ENCODE results near the gene CASKIN1. TPM values are rescaled to one million over a fixed set of nuclear protein-coding genes. Genes with fewer than 3 reads are reported as not detected.

The CASKIN1 gene
- total RNA-seq, 1 experiment from 2014 or later: 2.6 TPM

- intact Hi-C loops (cut with micrococcal nuclease; ENCODE audit: unreplicated experiment): no loop called here
- CTCF ChIA-PET: interaction anchor here (0.9 kb wide), 1 partner anchor 71 kb away, joined by 3 read pairs; the partner anchor contains the start of gene TRAF7
- Mint-ChIP-seq H3K27ac (ENCODE audit: unreplicated experiment) (peak overlapping the region; percentile 19), H3K9me3 (ENCODE audit: low read depth, unreplicated experiment) (no peaks in the 10 kb centered on the region), H3K4me3 (ENCODE audit: low read depth, unreplicated experiment) (no peak overlapping the region), H3K36me3 (ENCODE audit: insufficient read depth, unreplicated experiment) (peaks cover 71% of the 10 kb centered on the region), H3K4me1 (ENCODE audit: low read depth, unreplicated experiment) (peaks cover 9% of the 10 kb centered on the region), H3K27me3 (ENCODE audit: unreplicated experiment) (no peaks in the 10 kb centered on the region)
- no peak for TF ChIP-seq CTCF (IDR thresholded peaks at IDR 0.05; ENCODE audit: unreplicated experiment)
- DNase-seq: no peak
- no TSS peak for BruUV-seq (replicated peaks)
Observed at GRCh38 chr16:2226918-2227317, 30.5 kb upstream of the CASKIN1 start.

GRCh38 chr16:2226245-2226793 is 29.9 kb upstream of the CASKIN1 start:
- no peak for TF ChIP-seq CTCF (IDR thresholded peaks at IDR 0.05; ENCODE audit: unreplicated experiment)
- Mint-ChIP-seq H3K4me3 (ENCODE audit: low read depth, unreplicated experiment) (no peak overlapping the region), H3K27ac (ENCODE audit: unreplicated experiment) (no peak overlapping the region), H3K4me1 (ENCODE audit: low read depth, unreplicated experiment) (peaks cover 9% of the 10 kb centered on the region), H3K27me3 (ENCODE audit: unreplicated experiment) (no peaks in the 10 kb centered on the region), H3K36me3 (ENCODE audit: insufficient read depth, unreplicated experiment) (peaks cover 68% of the 10 kb centered on the region), H3K9me3 (ENCODE audit: low read depth, unreplicated experiment) (no peaks in the 10 kb centered on the region)
- DNase-seq: no peak
- BruUV-seq (replicated peaks): no TSS peak
- intact Hi-C loops (cut with micrococcal nuclease; ENCODE audit: unreplicated experiment): no loop called here
- CTCF ChIA-PET: interaction anchor here (0.7 to 1.0 kb wide), 3 partner anchors 25 to 231 kb away, joined by 3 to 8 read pairs (median 5); partner anchors contain the start of genes ECI1 and TRAF7

- Mint-ChIP-seq H3K9me3 (ENCODE audit: low read depth, unreplicated experiment) (no peaks in the 10 kb centered on the region), H3K27me3 (ENCODE audit: unreplicated experiment) (no peaks in the 10 kb centered on the region), H3K27ac (ENCODE audit: unreplicated experiment) (peak overlapping the region; percentile 85), H3K36me3 (ENCODE audit: insufficient read depth, unreplicated experiment) (peaks cover 57% of the 10 kb centered on the region), H3K4me3 (ENCODE audit: low read depth, unreplicated experiment) (peak overlapping the region; percentile 86), H3K4me1 (ENCODE audit: low read depth, unreplicated experiment) (peaks cover 9% of the 10 kb centered on the region)
- BruUV-seq (replicated peaks): TSS peak; percentile 66
- intact Hi-C loops (cut with micrococcal nuclease; ENCODE audit: unreplicated experiment): no loop called here
- CTCF ChIA-PET: no interaction called here
- DNase-seq: peak; percentile 54
- TF ChIP-seq CTCF (IDR thresholded peaks at IDR 0.05; ENCODE audit: unreplicated experiment): no peak
Observed at GRCh38 chr16:2223942-2224486, 27.6 kb upstream of the CASKIN1 start.

- Mint-ChIP-seq H3K36me3 (ENCODE audit: insufficient read depth, unreplicated experiment) (peaks cover 56% of the 10 kb centered on the region), H3K27me3 (ENCODE audit: unreplicated experiment) (no peaks in the 10 kb centered on the region), H3K4me3 (ENCODE audit: low read depth, unreplicated experiment) (peak within 1 kb of the TSS; percentile 86), H3K9me3 (ENCODE audit: low read depth, unreplicated experiment) (no peaks in the 10 kb centered on the region), H3K27ac (ENCODE audit: unreplicated experiment) (peak within 1 kb of the TSS; percentile 85), H3K4me1 (ENCODE audit: low read depth, unreplicated experiment) (peaks cover 9% of the 10 kb centered on the region)
- TF ChIP-seq CTCF (IDR thresholded peaks at IDR 0.05; ENCODE audit: unreplicated experiment): no peak
- intact Hi-C loops (cut with micrococcal nuclease; ENCODE audit: unreplicated experiment): no loop called here
- BruUV-seq (replicated peaks): no TSS peak
- DNase-seq: peak; percentile 100
- CTCF ChIA-PET: no interaction called here
Observed at GRCh38 chr16:2223221-2223941, 27.0 kb upstream of the CASKIN1 start, which contains the start of gene E4F1. Gene E4F1, plus strand, starts transcription at chr16:2223591. Its CDS starts 23 bp downstream, at chr16:2223614.
